K562 (cell line): ENCODE data around the gene OPCML. TPM values are rescaled to one million over a fixed set of nuclear protein-coding genes. Genes with fewer than 3 reads are reported as not detected.

Experiments used
- ARID3B ChIP-seq: fragments of 250-450 bp; sonication (Bioruptor Pico); IDR thresholded peaks from 2 replicates; pipeline ENCODE4 v1.4.0; 2020; ENCODE audit warnings: borderline replicate concordance
- CAMTA2 ChIP-seq: fragments of 250-450 bp; sonication (Bioruptor Pico); conservative IDR thresholded peaks from 2 replicates; pipeline ENCODE4 v1.5.1; 2022
- ELF4 ChIP-seq: fragments of 450-650 bp; formaldehyde crosslinking; IDR thresholded peaks from 2 replicates; pipeline ENCODE4 v1.4.0; 2022; ENCODE audit warnings: missing genetic modification characterization
- NEUROD1 ChIP-seq: fragments of 150-350 bp; IDR thresholded peaks from 2 replicates; pipeline ENCODE4 v1.6.1; 2014; ENCODE audit warnings: borderline replicate concordance, low read length, low read depth; ENCODE audit not compliant: partially characterized antibody
- TAF1 ChIP-seq: IDR thresholded peaks from 2 replicates; pipeline ENCODE4 v1.6.1; 2011; ENCODE audit warnings: mild to moderate bottlenecking, low read length, moderate library complexity; ENCODE audit not compliant: insufficient read depth, control insufficient read depth, severe bottlenecking; ENCODE audit errors: extremely low read depth
- ZNF197 ChIP-seq: fragments of 200-800 bp; sonication (Bioruptor generic); IDR thresholded peaks from 2 replicates; pipeline ENCODE4 v1.6.1; 2016; ENCODE audit warnings: low read depth, missing genetic modification characterization, missing compliant biosample characterization
- ZNF639 ChIP-seq, 2 experiments: fragments of 200-800 bp in 1 of 2; sonication (Bioruptor generic) in 1 of 2; sonication (generic) in 1 of 2; formaldehyde crosslinking in 1 of 2; IDR thresholded peaks in 1 of 2; conservative IDR thresholded peaks in 1 of 2; 2 replicates each; pipeline versions ENCODE4 v1.5.0 to v1.6.1; 2016 to 2020; ENCODE audit warnings: missing compliant biosample characterization in 1 of 2, missing genetic modification characterization in 1 of 2, missing genetic modification reagents in 1 of 2
- polyA plus RNA-seq, 8 experiments: library from polyadenylated mRNA; depleted of rRNA in 4 of 8; stranded (reverse) in 5 of 8; unstranded in 3 of 8; fragments of >200 nt; fragmentation: Nextera tagmentation in 2 of 8; fragmentation: Illumina TruSeq in 1 of 8; extraction: Ambion mirVana in 2 of 8; extraction: Trizol in 1 of 8; gene quantifications; 2 replicates each; pipeline versions ENCODE4 v1.2.1 to v1.2.3, GENCODE V29; 2011 to 2014; ENCODE audit warnings: inconsistent platforms in 1 of 8, missing spikeins in 1 of 8
- total RNA-seq, 7 experiments: library from RNA; depleted of rRNA in 6 of 7; stranded (reverse); fragments of >200 nt in 6 of 7; fragmentation: Illumina TruSeq in 2 of 7; extraction: Trizol in 2 of 7; gene quantifications; 2 replicates each; pipeline versions ENCODE4 v1.2.1 to v1.2.3, GENCODE V29; 2011 to 2021; ENCODE audit warnings: low replicate concordance in 1 of 7
- TF ChIP-seq, protein P1 (sequence below): fragments of 250-450 bp; sonication (Bioruptor Pico); IDR thresholded peaks from 2 replicates; pipeline ENCODE4 v1.4.0; 2020; ENCODE audit warnings: mild to moderate bottlenecking

Gene OPCML
- total and polyA plus RNA-seq, 9 of the 15 experiments (the other 6 are each of a cell fraction or from before 2014, with no cell fraction given), result not detected

DNA sequence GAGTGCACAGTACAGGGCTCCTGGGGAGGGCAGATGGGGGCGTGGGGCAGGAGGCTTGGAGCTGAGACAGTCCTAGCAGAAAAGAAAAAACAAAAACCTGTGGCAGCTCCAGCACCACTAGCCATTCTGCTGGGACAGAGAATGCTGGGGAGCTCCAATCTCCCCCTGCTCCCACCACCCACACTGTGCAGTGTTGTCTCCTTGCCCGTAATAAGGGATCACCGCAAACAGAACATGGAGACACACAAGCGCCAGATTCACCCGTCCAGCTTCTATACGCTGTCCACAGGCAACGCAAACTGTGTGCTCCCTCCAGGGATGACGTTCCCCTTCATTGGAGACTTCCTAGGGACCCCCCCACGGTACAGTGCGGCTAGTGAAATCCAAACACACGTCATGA, 31.4 kb downstream of the OPCML start (continued):
- TF ChIP-seq, protein P1, sequence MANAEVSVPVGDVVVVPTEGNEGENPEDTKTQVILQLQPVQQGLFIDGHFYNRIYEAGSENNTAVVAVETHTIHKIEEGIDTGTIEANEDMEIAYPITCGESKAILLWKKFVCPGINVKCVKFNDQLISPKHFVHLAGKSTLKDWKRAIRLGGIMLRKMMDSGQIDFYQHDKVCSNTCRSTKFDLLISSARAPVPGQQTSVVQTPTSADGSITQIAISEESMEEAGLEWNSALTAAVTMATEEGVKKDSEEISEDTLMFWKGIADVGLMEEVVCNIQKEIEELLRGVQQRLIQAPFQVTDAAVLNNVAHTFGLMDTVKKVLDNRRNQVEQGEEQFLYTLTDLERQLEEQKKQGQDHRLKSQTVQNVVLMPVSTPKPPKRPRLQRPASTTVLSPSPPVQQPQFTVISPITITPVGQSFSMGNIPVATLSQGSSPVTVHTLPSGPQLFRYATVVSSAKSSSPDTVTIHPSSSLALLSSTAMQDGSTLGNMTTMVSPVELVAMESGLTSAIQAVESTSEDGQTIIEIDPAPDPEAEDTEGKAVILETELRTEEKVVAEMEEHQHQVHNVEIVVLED (CRISPR knock-in tag), result no peak
- no peak for TF ChIP-seq NEUROD1
- TF ChIP-seq CAMTA2, result no peak
- TF ChIP-seq ARID3B (CRISPR knock-in tag), result no peak
- TF ChIP-seq ELF4, result no peak
- TF ChIP-seq TAF1, result no peak
- TF ChIP-seq ZNF197 (CRISPR knock-in tag), result no peak
- no peak for TF ChIP-seq ZNF639 (CRISPR knock-in tag; conservative IDR thresholded peaks at IDR 0.05 in 1 of 2, IDR thresholded peaks at IDR 0.05 in 1 of 2)
- TF ChIP-seq, all 486 proteins: peak for 0
